Measurements from ENCODE around the gene RPP21.

DNA sequence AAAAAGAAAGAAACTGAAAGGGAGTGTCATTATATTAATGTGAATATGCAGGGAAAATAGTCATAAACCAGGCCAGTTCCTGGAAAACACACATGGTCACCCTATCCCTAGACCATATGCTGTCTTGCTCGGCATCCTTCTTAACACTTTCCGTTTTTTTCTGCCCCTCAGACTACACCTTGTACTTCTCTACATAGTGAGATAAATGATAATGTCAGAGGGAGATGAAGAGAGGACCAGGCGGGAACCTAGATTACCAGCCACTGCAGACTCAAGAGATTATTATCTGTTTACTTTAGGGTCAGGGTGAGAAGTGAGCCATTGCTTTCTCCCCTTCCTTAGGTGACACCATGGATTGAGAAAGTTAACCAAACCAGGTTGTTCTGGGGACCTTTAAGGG, 3.7 kb upstream of the RPP21 start:
- TF ChIP-seq EZH2 (IDR thresholded peaks at IDR 0.05; ENCODE audit: borderline replicate concordance, low read depth, low read length, poor library complexity, severe bottlenecking) = no peak
- TF ChIP-seq, protein P1, sequence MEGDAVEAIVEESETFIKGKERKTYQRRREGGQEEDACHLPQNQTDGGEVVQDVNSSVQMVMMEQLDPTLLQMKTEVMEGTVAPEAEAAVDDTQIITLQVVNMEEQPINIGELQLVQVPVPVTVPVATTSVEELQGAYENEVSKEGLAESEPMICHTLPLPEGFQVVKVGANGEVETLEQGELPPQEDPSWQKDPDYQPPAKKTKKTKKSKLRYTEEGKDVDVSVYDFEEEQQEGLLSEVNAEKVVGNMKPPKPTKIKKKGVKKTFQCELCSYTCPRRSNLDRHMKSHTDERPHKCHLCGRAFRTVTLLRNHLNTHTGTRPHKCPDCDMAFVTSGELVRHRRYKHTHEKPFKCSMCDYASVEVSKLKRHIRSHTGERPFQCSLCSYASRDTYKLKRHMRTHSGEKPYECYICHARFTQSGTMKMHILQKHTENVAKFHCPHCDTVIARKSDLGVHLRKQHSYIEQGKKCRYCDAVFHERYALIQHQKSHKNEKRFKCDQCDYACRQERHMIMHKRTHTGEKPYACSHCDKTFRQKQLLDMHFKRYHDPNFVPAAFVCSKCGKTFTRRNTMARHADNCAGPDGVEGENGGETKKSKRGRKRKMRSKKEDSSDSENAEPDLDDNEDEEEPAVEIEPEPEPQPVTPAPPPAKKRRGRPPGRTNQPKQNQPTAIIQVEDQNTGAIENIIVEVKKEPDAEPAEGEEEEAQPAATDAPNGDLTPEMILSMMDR (conservative IDR thresholded peaks at IDR 0.05; ENCODE audit: low read depth, low read length) = no peak

Data from A673 (cell line).